Fibroblast of skin of left quadriceps (primary cell): Measurements from ENCODE around the gene IL1B.
"Not testable (repeated sequence)": the region's sequence is repeated elsewhere in the genome, so short reads cannot be mapped to it uniquely, and the experiment has no call there.

Experiments
- DNase-seq, 2 experiments: peaks; one replicate each; pipeline ENCODE4 v3.0.0-alpha.2; 2013; ENCODE audit warnings: low read depth in 2 of 2

Gene IL1B

GRCh38 chr2:112850588-112850987 is 14.0 kb upstream of the IL1B start:
- no peak for DNase-seq

- DNase-seq, result no peak
Measured at GRCh38 chr2:112849956-112850355, 13.4 kb upstream of the IL1B start.

- DNase-seq, result no peak
Measured at GRCh38 chr2:112848833-112849232, 12.3 kb upstream of the IL1B start.

DNA sequence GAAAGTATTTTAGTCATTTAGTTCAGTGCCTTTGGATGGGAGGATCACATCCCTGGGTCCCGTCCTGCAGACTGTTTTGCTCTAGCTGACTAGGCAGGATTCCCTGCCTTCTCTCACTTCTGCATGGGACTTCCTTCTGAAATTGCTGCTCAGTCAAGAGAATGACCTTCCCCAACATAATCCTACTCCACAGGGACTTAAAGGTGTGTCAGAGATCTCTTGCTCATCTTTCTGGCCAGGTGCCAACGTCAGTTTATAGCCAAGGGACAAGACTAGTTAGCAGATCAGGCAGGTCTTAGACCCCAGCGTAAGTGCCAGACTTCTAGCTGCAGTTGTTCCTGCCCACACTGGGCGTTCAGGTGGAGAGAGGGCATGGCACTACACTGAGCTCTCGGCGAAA is 9.5 kb upstream of the IL1B start:
- DNase-seq, result no peak

- no peak for DNase-seq
Measured at GRCh38 chr2:112843836-112844235, 7.3 kb upstream of the IL1B start.

DNA sequence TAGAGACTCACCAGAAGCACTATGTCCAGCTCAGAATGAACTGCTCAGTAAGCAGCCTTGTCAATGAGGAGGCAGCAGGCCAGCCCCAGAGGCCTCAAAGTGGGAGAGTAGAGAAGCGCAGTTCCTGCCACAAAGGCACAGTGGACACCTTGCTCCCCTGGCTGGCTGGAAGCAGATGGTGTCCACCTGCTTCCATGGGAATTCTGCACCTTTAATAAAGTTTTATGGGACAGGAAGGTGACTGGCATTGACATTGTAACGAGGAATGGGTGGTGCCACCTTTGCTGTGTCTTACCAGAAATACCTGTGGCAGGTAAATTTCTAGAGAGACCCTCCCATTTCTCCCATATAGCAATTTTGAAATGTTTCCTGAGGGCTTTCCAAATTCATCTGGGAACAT is 6.7 kb upstream of the IL1B start:
- DNase-seq, result no peak

- no peak for DNase-seq
Measured at GRCh38 chr2:112841295-112842044, 4.9 kb upstream of the IL1B start.

DNA sequence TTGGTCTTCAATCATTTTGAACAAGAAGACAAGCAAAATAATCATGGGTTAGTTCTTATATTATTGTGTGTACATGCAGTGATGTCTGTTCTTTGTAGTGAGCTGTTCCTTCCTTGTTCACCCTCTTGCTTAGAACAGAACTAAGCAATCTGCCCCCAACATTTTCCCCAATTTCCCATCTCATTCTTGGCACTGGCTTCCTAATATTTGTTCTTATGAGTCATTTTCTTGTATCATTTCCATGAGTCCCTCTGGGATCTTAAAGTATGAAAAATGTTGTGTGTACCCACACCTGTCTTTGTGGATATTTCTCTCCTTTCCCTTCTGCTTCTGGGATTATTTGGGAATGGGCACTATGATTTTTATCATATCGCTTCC is 3.5 kb upstream of the IL1B start:
- peak in 1 of 2 experiments; percentile 13 for DNase-seq

- DNase-seq, result no peak
Measured at GRCh38 chr2:112839407-112840067, 3.0 kb upstream of the IL1B start.

GRCh38 chr2:112836163-112836560 is 417 bp downstream of the IL1B start:
- no peak for DNase-seq

DNA sequence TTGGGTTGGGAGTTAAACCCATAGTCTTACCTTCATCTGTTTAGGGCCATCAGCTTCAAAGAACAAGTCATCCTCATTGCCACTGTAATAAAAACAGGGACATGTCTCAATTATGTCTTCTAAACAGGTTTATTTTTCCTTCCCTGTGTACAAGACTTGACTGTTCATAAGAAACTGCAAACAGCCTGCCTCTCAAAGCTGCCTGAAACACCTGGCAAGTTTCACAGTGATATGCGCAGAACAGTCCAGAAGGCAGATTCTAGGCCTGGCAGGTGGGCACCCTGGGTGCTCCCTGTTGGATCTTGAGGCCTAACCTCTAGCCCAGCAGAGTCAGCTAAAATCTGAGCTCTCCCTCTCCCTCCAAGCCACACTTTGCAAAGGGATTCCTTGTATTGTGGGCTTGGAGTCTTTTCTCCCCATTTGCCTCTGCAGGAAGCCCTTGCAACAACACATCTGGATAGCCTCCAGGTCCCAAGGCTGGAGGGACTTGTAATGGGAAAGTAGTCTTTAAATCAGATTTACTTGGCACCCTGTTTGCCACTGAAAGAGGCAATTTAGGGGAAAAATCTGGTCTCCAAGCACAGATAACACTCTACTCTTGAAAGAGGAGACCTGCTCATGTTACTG is 930 bp downstream of the IL1B start:
- no peak for DNase-seq

DNA sequence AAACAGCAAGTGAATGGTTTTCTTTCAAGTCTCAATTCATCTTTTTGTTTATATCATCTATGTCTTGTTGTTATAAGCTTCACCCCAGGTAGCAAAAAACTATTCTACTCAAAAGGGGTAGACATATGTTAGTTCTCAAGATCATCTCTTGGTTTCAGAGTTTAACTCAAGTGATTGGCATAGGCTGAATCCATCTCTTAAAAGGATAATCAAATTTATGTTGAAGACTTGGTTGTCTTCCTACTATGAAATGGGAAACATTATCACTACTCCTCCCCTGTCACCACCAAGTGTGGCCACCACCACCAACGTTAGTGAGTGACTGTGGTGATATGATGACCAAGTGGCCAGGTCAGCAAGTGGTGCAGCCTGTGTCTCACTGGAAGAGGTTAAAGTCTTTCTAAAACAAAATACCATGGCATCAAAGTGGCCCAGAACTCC is 1.5 kb downstream of the IL1B start:
- no peak for DNase-seq

GRCh38 chr2:112834396-112835037 is 2.1 kb downstream of the IL1B start:
- DNase-seq, result no peak

GRCh38 chr2:112833976-112834375 is 2.6 kb downstream of the IL1B start:
- no peak for DNase-seq

- not testable (repeated sequence) for DNase-seq
Measured at GRCh38 chr2:112833639-112833931, 3.0 kb downstream of the IL1B start.

- no peak for DNase-seq
Measured at GRCh38 chr2:112832841-112833638, 3.5 kb downstream of the IL1B start.

DNA sequence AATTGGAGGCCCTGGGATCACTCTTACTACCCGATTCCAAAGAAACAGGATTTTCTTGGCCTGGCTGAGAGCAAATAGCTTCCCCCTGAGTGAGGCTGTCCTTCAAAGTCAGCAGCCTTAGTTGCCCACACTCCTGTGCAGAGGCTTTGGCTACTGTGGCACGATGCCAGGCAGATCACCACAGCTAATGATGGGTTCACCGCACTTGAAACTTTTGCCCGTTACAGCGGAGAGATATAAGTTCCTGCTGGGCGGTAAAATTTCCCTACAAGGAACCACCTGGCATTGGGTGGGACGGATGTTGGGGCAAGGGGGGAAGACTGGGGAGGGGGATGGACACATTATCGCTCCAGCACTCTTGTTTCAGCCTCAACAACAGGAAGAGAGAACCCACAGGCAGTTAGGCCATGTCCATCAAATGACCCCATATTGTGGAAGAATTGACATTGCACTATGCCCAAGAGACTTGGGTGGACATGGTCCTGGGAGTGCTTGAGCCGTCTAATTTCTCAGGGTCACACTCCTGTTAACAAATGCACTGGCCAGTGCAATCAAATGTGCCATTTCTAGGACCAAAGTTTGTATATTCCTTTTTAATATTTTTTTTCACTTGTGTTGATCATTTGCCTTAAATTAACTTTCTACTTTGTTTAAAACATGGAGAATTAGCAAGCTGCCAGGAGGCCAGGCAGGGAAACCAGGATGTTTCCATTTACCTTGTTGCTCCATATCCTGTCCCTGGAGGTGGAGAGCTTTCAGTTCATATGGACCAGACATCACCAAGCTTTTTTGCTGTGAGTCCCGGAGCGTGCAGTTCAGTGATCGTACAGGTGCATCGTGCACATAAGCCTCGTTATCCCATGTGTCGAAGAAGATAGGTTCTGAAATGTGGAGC is 4.4 kb downstream of the IL1B start:
- DNase-seq, result no peak

- DNase-seq, result no peak
Measured at GRCh38 chr2:112831513-112831845, 5.1 kb downstream of the IL1B start.

- no peak for DNase-seq
Measured at GRCh38 chr2:112830682-112831512, 5.7 kb downstream of the IL1B start.
